Smooth muscle cell (in vitro differentiated cells): ENCODE data around the gene RNF5. TPM values are rescaled to one million over a fixed set of nuclear protein-coding genes. Genes with fewer than 3 reads are reported as not detected.

Source experiments
- DNase-seq: peaks from one replicate; lab custom pipeline; 2025; ENCODE audit not compliant: unreplicated experiment; lab: John Stamatoyannopoulos, UW
- H2AFZ ChIP-seq: fragments of 200-600 bp; sonication (generic); 2 replicates; pipeline ENCODE4 v1.6.0; 2016; ENCODE audit warnings: antibody characterized with exemption, low read depth, mild to moderate bottlenecking
- H3F3A ChIP-seq: fragments of 200-600 bp; sonication (generic); 2 replicates; pipeline ENCODE4 v1.6.0; 2017; ENCODE audit warnings: antibody characterized with exemption, low read depth
- H3K27ac ChIP-seq: fragments of 200-600 bp; sonication (generic); 2 replicates; pipeline ENCODE4 v1.5.1; 2016; ENCODE audit warnings: low read depth, mild to moderate bottlenecking
- H3K27me3 ChIP-seq: fragments of 200-600 bp; sonication (generic); 2 replicates; pipeline ENCODE4 v1.6.1; 2016; ENCODE audit warnings: low read depth, mild to moderate bottlenecking
- H3K36me3 ChIP-seq: fragments of 200-600 bp; sonication (generic); 2 replicates; pipeline ENCODE4 v1.5.1; 2016; ENCODE audit warnings: low read depth
- H3K4me1 ChIP-seq: fragments of 200-600 bp; sonication (generic); 2 replicates; pipeline ENCODE4 v1.5.1; 2016; ENCODE audit warnings: low read depth
- H3K4me2 ChIP-seq: fragments of 200-600 bp; sonication (generic); 2 replicates; pipeline ENCODE4 v1.6.0; 2016; ENCODE audit warnings: mild to moderate bottlenecking
- H3K4me3 ChIP-seq: fragments of 200-600 bp; sonication (generic); 2 replicates; pipeline ENCODE4 v1.5.1; 2016; ENCODE audit warnings: mild to moderate bottlenecking
- H3K79me2 ChIP-seq: fragments of 200-600 bp; sonication (generic); 2 replicates; pipeline ENCODE4 v1.6.0; 2016; ENCODE audit warnings: low read depth, mild to moderate bottlenecking
- H3K9ac ChIP-seq: fragments of 200-600 bp; sonication (generic); 2 replicates; pipeline ENCODE4 v1.6.0; 2016; ENCODE audit warnings: low read depth
- H3K9me3 ChIP-seq: fragments of 200-600 bp; sonication (generic); replicated peaks from 2 replicates; pipeline ENCODE4 v1.5.1; 2016; ENCODE audit warnings: low read depth
- H4K20me1 ChIP-seq: fragments of 200-600 bp; sonication (generic); 2 replicates; pipeline ENCODE4 v1.6.0; 2016; ENCODE audit warnings: low read depth
- CTCF ChIP-seq: fragments of 200-600 bp; sonication (generic); IDR thresholded peaks from 2 replicates; pipeline ENCODE4 v1.5.1; 2017; ENCODE audit warnings: borderline replicate concordance, mild to moderate bottlenecking, antibody characterized with exemption; ENCODE audit not compliant: insufficient read depth, poor library complexity, severe bottlenecking
- WGBS: methylation state at CpG from one replicate; pipeline ENCODE4 v1.1.7; 2016; ENCODE audit warnings: low lambda C conversion rate; 5-methylcytosine and 5-hydroxymethylcytosine counted together
- polyA plus RNA-seq: library from polyadenylated mRNA; unstranded; fragments of >200 nt; fragmentation: Nextera tagmentation; extraction: Ambion mirVana; gene quantifications from 2 replicates; pipeline ENCODE4 v1.2.1, GENCODE V29; 2016
- total RNA-seq: library from RNA; depleted of rRNA; stranded (reverse); fragments of >200 nt; gene quantifications from 2 replicates; pipeline ENCODE4 v1.2.3, GENCODE V29; 2014

Gene RNF5
- total and polyA plus RNA-seq, 2 experiments from 2014 or later = 49.3 to 75.9 TPM

GRCh38 chr6:32195652-32195901, 17.4 kb downstream of the RNF5 start:
- no peak overlapping the region for H3K9ac ChIP-seq
- H2AFZ ChIP-seq = no peak overlapping the region
- peak overlapping the region; percentile 86 for H3K4me2 ChIP-seq
- peaks cover 23% of the 10 kb centered on the region for H3F3A ChIP-seq
- peak overlapping the region; percentile 99 for H3K27ac ChIP-seq
- TF ChIP-seq CTCF = no peak
- no peaks in the 10 kb centered on the region for H3K27me3 ChIP-seq
- DNase-seq = peak; percentile 100
- peaks cover 30% of the 10 kb centered on the region for H3K4me1 ChIP-seq
- under 1% methylated on average over 25 of the region's 25 CpGs for WGBS
- no peaks in the 10 kb centered on the region for H3K36me3 ChIP-seq
- no peaks in the 10 kb centered on the region for H3K79me2 ChIP-seq
- H3K4me3 ChIP-seq = peak overlapping the region; percentile 73
- no peaks in the 10 kb centered on the region for H4K20me1 ChIP-seq
- no peaks in the 10 kb centered on the region for H3K9me3 ChIP-seq

- Histone ChIP-seq H3K4me1 (peaks cover 25% of the 10 kb centered on the region), H3K4me2 (peak overlapping the region; percentile 86), H3K9ac (peak overlapping the region; percentile 97), H3K9me3 (no peaks in the 10 kb centered on the region), H3F3A (peaks cover 23% of the 10 kb centered on the region), H2AFZ (peak overlapping the region; percentile 57), H3K27ac (peak overlapping the region; percentile 99), H3K27me3 (no peaks in the 10 kb centered on the region), H4K20me1 (no peaks in the 10 kb centered on the region), H3K4me3 (peak overlapping the region; percentile 73), H3K36me3 (no peaks in the 10 kb centered on the region), H3K79me2 (no peaks in the 10 kb centered on the region)
- DNase-seq = peak; percentile 84
- TF ChIP-seq CTCF = no peak
- WGBS = under 1% methylated on average over 58 of the region's 58 CpGs
These were observed 17.9 kb downstream of the RNF5 start for GRCh38 chr6:32195902-32196681.

GRCh38 chr6:32196682-32197616, 18.7 kb downstream of the RNF5 start:
- H4K20me1 ChIP-seq = no peaks in the 10 kb centered on the region
- no peaks in the 10 kb centered on the region for H3K9me3 ChIP-seq
- peak overlapping the region; percentile 99 for H3K27ac ChIP-seq
- no peak for TF ChIP-seq CTCF
- no peak for DNase-seq
- 68% methylated on average over 26 of the region's 28 CpGs for WGBS
- H3F3A ChIP-seq = peaks cover 23% of the 10 kb centered on the region
- H3K9ac ChIP-seq = peak overlapping the region; percentile 97
- H3K27me3 ChIP-seq = no peaks in the 10 kb centered on the region
- no peak overlapping the region for H2AFZ ChIP-seq
- H3K4me1 ChIP-seq = peaks cover 18% of the 10 kb centered on the region
- H3K4me3 ChIP-seq = peak overlapping the region; percentile 73
- no peaks in the 10 kb centered on the region for H3K36me3 ChIP-seq
- H3K4me2 ChIP-seq = peak overlapping the region; percentile 86
- H3K79me2 ChIP-seq = no peaks in the 10 kb centered on the region
